Mucosa of rectum (tissue), 2 donors: ENCODE results near the gene JAK2.
"Not testable (repeated sequence)": the region's sequence is repeated elsewhere in the genome, so short reads cannot be mapped to it uniquely, and the experiment has no call there.

Source experiments
- H3K27ac ChIP-seq, 2 donors: one replicate each; pipeline ENCODE4 v1.7.0; 2013; ENCODE audit warnings: inconsistent platforms in 2 of 2, low read depth in 2 of 2, low read length in 2 of 2
- H3K27me3 ChIP-seq, 2 donors: one replicate each; pipeline ENCODE4 v1.7.0; 2013; ENCODE audit warnings: low read length in 2 of 2; ENCODE audit not compliant: control insufficient read depth in 2 of 2, insufficient read depth in 2 of 2
- H3K36me3 ChIP-seq, 2 donors: one replicate each; pipeline ENCODE4 v1.7.0; 2013; ENCODE audit warnings: low read length in 2 of 2; ENCODE audit not compliant: control insufficient read depth in 2 of 2, insufficient read depth in 2 of 2
- H3K4me1 ChIP-seq, 2 donors: one replicate each; pipeline ENCODE4 v1.7.0; 2013; ENCODE audit warnings: low read length in 2 of 2, mild to moderate bottlenecking in 1 of 2; ENCODE audit not compliant: control insufficient read depth in 2 of 2, insufficient read depth in 2 of 2
- H3K4me3 ChIP-seq, 2 donors: one replicate each; pipeline ENCODE4 v1.7.0; 2013; ENCODE audit warnings: low read length in 2 of 2
- H3K9ac ChIP-seq, 2 donors: one replicate each; pipeline ENCODE4 v1.7.0; 2013; ENCODE audit warnings: low read length in 2 of 2, low read depth in 1 of 2, mild to moderate bottlenecking in 1 of 2
- H3K9me3 ChIP-seq, 2 donors: one replicate each; pipeline ENCODE4 v1.7.0; 2013; ENCODE audit warnings: low read length in 2 of 2; ENCODE audit not compliant: control insufficient read depth in 2 of 2
- donor health status: healthy.
- donor health status: Normal muscosa, but diverticular disease.

JAK2 gene

GRCh38 chr9:5031941-5032340 is 46.9 kb downstream of the JAK2 start:
- H3K27ac ChIP-seq, H3K9me3 ChIP-seq, H3K4me1 ChIP-seq, H3K9ac ChIP-seq, H3K27me3 ChIP-seq, H3K4me3 ChIP-seq: not testable (repeated sequence)
- H3K36me3 ChIP-seq, result peaks cover 6 to 18% of the 10 kb centered on the region in 2 donors

- Histone ChIP-seq H3K27ac (no peak overlapping the region), H3K4me1 (no peaks in the 10 kb centered on the region), H3K27me3 (no peaks in the 10 kb centered on the region), H3K9me3 (no peaks in the 10 kb centered on the region), H3K4me3 (no peak overlapping the region), H3K9ac (no peak overlapping the region), H3K36me3 (peaks cover 16 to 17% of the 10 kb centered on the region in 2 donors)
These were observed 55.8 kb downstream of the JAK2 start for GRCh38 chr9:5040730-5041389.

- no peaks in the 10 kb centered on the region for H3K27me3 ChIP-seq
- no peak overlapping the region for H3K9ac ChIP-seq
- peaks cover 16 to 17% of the 10 kb centered on the region in 2 donors for H3K36me3 ChIP-seq
- H3K4me3 ChIP-seq, result no peak overlapping the region
- no peaks in the 10 kb centered on the region for H3K4me1 ChIP-seq
- no peak overlapping the region for H3K27ac ChIP-seq
- no peaks in the 10 kb centered on the region for H3K9me3 ChIP-seq
These were observed 56.5 kb downstream of the JAK2 start for GRCh38 chr9:5041390-5042115.

DNA sequence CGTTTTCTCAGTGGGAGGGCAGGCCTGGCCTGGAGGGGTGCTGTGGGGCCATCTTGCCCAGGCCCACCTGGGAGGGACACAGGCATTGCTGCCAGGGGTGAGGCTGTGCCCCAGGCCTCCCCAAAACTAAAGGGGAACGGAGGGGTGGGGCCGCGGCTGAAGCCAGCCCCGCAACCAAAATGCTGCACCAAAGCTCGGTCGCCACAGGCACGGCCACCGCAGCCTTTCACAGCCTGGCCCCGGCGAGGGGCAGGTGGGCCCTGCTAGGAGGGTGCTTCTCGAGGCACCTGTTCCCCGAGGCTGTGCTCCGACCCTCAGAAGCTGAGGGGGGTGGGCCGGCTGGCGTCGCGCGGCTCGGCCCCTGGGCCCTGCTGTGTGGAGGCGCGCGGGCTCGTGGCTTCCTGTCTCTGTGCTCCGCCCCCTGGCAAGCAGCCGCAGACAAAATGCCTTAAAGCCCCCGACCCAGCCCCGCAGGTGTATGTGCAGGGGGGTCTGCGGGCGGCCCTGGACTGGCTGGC is 57.6 kb downstream of the JAK2 start:
- Histone ChIP-seq H3K9me3 (no peaks in the 10 kb centered on the region), H3K4me3 (no peak overlapping the region), H3K9ac (no peak overlapping the region), H3K27ac (no peak overlapping the region), H3K27me3 (no peaks in the 10 kb centered on the region), H3K4me1 (no peaks in the 10 kb centered on the region), H3K36me3 (peaks cover 16 to 17% of the 10 kb centered on the region in 2 donors)

GRCh38 chr9:5043381-5043780 is 58.3 kb downstream of the JAK2 start:
- Histone ChIP-seq H3K36me3 (peaks cover 16 to 17% of the 10 kb centered on the region in 2 donors), H3K27ac (no peak overlapping the region), H3K4me1 (no peaks in the 10 kb centered on the region), H3K9ac (no peak overlapping the region), H3K27me3 (no peaks in the 10 kb centered on the region), H3K9me3 (no peaks in the 10 kb centered on the region), H3K4me3 (no peak overlapping the region)

DNA sequence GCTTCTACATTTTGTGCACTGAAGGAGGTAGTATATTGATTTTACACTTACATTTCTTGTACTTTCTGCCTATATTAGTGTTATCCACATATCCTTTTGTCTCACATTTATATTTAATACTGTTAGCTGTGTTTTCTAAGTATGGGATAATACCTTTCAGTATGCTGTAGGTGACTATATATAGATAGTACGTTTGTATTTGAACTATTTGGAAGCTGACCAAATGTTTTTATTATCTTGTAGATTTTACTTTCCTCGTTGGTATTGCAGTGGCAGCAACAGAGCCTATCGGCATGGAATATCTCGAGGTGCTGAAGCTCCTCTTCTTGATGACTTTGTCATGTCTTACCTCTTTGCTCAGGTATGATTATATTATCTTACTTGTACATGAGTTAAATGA is 59.1 kb downstream of the JAK2 start:
- no peak overlapping the region for H3K4me3 ChIP-seq
- no peaks in the 10 kb centered on the region for H3K4me1 ChIP-seq
- H3K9me3 ChIP-seq, result no peaks in the 10 kb centered on the region
- peaks cover 17 to 20% of the 10 kb centered on the region in 2 donors for H3K36me3 ChIP-seq
- H3K27ac ChIP-seq, result no peak overlapping the region
- no peaks in the 10 kb centered on the region for H3K27me3 ChIP-seq
- H3K9ac ChIP-seq, result no peak overlapping the region

DNA sequence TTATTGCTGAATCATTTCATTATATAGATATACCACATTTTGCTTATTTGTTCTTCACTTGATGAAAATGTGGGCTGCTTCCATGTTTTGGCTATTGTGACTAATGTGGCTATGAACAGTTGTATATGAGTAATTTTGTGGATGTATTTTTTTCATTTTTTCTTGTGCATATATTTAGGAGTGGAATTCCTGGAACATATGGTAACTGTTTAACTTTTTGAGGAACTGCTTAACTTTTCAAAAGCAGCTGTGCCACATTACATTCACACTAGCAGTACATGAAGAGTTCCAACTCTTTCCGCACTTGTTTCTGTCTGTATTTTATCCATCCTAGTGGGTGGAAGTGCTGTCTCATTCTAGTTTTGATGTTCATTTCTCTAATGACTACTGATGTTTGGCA is 67.8 kb downstream of the JAK2 start:
- Histone ChIP-seq H3K36me3 (peaks cover 4 to 15% of the 10 kb centered on the region in 2 donors), H3K9ac (no peak overlapping the region), H3K27ac (no peak overlapping the region), H3K27me3 (no peaks in the 10 kb centered on the region), H3K4me1 (no peaks in the 10 kb centered on the region), H3K4me3 (no peak overlapping the region), H3K9me3 (no peaks in the 10 kb centered on the region)

DNA sequence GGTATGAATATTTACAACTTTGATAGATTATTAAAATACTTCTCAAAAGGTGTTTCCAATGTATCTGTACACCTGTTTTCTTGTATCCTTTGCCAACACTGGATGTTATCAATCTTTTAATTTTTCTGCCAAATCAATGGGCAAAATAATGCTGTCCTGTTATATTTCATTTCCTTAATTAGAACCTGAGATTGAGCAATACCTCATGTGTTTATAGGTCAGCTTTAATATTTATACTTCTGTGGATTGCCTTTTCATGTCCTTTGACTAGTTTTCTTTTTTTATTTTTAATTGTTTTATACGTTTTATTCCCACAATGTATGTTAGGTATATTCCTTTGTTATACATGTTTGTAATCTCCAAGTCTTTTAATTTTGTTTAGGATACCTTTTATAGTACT is 77.6 kb downstream of the JAK2 start:
- no peak overlapping the region for H3K9ac ChIP-seq
- no peak overlapping the region for H3K27ac ChIP-seq
- no peaks in the 10 kb centered on the region for H3K27me3 ChIP-seq
- H3K36me3 ChIP-seq, result peaks cover 2 to 7% of the 10 kb centered on the region in 2 donors
- no peaks in the 10 kb centered on the region for H3K4me1 ChIP-seq
- H3K9me3 ChIP-seq, result no peaks in the 10 kb centered on the region
- H3K4me3 ChIP-seq, result no peak overlapping the region

GRCh38 chr9:5072871-5073270 is 87.8 kb downstream of the JAK2 start:
- H3K9ac ChIP-seq, result no peak overlapping the region
- H3K4me1 ChIP-seq, result no peaks in the 10 kb centered on the region
- no peaks in the 10 kb centered on the region for H3K27me3 ChIP-seq
- H3K4me3 ChIP-seq, result no peak overlapping the region
- no peak overlapping the region for H3K27ac ChIP-seq
- H3K36me3 ChIP-seq, result peaks cover 11 to 41% of the 10 kb centered on the region in 2 donors
- no peaks in the 10 kb centered on the region for H3K9me3 ChIP-seq

- no peak overlapping the region for H3K9ac ChIP-seq
- no peak overlapping the region for H3K4me3 ChIP-seq
- H3K9me3 ChIP-seq, result no peaks in the 10 kb centered on the region
- peaks cover 15 to 41% of the 10 kb centered on the region in 2 donors for H3K36me3 ChIP-seq
- H3K27me3 ChIP-seq, result no peaks in the 10 kb centered on the region
- no peak overlapping the region for H3K27ac ChIP-seq
- H3K4me1 ChIP-seq, result no peaks in the 10 kb centered on the region
These were observed 88.6 kb downstream of the JAK2 start for GRCh38 chr9:5073701-5074100.
